Activated CD8-positive, alpha-beta memory T cell treated with anti-CD3 and anti-CD28 coated beads, Interleukin-2, amount 50 U/mL, for 48 hours (primary cell): Measurements from ENCODE around the gene CARD11.
A peak's percentile ranks its signal among the peaks of the same experiment; 100 is the strongest.

Experiments used
- DNase-seq: peaks from one replicate; pipeline ENCODE4 v3.0.0-alpha.2; 2020

CARD11 gene

DNA sequence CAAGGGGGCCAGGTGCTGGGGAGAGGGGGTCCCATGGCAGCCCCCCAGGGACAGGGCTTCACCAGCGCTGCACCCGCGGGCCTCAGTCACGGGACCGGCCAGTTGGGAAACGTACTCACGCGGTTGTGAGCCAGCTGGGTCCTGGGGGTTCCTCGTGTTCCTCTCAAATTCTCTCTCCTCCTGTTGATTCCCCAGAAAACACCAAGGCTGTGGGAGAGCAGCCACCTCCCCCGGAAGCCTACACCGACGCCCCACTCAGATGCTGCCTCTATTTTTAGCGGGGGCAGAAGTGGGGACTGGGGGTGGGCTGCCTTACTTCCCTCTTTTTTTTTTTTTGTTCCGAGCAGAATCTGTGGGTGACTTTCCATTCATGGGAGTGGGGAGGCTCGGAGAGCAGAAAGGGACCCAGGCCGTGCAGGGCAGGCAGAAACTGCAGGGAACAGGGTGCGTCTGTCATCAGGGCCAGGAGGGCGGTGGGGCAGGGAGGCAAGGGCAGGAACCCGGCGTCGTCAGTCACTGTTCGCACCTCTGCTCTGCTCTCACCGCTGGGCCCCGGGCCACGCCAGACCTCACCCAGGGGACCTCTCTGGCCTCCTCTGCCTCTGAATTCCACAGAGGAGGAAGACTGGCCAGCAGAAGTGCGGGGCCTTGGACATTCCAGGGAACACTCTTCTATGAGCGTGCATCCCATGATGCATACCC, 63.1 kb downstream of the CARD11 start:
- DNase-seq, result no peak

DNA sequence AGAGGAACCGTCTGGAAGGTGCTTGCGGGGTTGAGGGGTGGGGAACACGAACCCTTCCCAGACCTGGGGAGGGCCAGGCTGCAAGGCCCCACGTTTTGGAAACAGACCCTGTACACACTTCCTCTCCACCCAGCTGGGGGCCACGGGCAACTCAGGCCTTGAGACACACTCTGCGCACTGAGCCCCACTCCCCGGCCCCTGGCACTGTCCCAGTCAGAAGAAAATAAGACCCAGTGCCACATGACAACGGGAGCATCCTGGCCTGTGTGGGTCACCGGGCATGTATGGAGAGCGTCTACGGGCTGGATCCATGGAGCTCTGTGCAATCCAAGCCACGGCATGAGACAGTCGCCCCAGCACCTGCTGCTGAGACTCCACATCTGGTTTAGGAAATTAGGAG, 63.7 kb downstream of the CARD11 start:
- no peak for DNase-seq

DNA sequence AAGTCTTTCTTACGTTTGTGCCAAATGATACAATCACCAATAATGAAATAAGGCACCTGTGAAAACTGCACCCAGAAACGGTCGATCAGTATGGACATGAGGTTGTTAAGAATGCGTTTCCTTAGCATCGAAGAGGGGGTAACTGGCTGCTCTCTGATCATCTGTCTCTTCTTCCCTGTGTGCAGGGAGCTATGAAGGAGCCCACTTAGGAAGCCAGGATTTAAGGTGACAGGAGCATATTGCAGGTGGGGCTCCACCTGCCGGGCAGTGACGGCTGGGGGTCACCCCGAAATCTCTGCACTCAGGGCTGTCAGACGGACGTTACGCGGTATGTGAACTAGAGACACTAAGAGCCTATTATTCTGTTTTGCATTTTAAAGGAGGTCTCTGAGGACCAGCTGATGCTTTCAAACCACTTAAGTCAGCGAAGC, 64.5 kb downstream of the CARD11 start:
- no peak for DNase-seq

DNA sequence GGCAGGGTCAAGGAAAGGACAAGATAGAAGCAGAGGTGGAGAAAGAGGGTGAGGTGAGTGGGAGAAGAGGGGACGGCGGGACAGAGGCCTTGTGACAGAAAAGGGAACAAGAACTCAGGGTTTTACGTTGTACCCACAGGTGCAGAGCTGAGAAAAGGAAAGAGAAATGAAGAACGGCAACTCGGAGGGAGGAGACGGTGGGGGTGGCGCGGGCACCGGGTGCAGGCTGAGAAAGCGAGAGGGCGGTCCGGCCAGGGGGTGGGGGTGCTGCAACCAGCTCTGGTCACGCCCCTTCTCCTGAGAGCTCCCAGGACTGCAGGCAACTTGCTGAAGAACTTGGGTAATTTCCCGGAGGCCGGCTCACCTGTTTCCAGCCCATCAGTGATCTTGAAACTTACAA, 65.3 kb downstream of the CARD11 start:
- peak; percentile 87 for DNase-seq

DNA sequence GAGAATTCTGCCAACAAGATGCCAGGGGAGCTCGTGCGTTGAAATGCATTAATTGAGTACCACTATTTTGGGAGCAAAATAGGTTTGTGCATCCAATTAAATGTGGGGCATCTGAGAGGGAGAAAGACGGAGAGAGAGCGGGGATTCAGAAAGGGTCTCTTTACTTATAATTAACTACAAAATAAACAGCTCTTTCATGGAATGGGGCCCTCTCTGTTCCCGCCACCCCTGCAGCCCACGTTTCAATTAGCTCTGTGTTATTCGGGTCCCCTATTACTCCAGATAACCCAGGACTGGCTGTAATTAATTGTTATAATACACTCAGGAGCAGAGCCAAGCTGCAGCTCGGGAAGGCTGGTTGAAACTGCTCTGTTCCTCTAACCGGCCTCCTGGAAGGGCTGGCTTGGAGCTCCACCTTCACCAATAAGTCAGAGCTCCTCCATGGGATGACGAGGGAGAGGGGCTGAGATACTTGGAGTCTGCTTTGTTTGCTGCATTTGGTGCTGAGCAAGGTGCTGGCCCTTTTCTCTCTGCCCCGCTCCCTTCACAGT, 67.8 kb downstream of the CARD11 start:
- DNase-seq, result no peak

DNA sequence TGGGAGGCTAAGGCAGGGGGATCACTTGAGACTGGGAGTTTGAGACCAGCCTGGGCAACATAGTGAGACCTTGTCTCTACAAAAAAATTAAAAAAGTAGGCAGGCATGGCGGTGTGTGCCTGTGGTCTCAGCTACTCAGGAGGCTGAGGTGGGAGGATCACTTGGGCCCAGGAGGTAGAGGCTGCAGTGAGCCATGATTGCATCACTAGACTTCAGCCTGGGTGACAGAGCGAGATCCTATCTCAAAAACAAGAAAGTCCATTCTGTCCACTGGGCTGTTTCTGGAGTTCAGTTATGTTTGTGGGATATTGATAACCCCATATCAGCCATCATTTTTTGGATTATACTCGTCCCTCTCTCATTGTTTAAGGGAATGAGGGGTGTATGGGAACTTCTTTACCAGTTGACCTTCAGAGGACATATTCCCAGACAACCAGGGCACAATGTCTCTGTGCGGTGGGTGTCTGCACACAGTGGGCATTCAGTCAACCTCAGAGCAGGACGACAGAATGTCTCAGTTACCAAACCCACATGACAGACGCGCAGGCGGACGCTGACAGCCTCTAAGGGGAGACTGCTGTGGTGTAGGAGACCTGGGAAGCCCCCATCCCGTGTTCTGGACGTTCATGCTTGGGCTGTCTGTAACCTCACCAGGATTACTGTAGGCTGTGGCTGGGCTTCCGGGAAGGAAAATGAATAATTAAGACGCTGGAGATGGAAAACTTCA, 69.4 kb downstream of the CARD11 start:
- peak; percentile 47 for DNase-seq

DNA sequence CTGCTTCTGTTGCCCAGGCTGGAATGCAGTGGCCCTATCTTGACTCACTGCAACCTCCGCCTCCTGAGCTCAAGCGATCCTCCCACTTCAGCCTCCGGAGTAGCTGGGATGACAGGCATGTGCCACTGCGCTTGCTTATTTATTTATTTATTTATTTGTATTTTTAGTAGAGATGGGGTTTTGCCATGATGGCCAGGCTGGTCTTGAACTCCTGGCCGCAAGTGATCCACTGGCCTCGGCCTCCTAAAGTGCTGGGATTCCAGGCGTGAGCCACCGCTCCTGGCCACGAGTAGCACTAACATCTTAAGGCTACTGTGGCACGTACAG, 70.9 kb downstream of the CARD11 start:
- DNase-seq, result no peak

DNA sequence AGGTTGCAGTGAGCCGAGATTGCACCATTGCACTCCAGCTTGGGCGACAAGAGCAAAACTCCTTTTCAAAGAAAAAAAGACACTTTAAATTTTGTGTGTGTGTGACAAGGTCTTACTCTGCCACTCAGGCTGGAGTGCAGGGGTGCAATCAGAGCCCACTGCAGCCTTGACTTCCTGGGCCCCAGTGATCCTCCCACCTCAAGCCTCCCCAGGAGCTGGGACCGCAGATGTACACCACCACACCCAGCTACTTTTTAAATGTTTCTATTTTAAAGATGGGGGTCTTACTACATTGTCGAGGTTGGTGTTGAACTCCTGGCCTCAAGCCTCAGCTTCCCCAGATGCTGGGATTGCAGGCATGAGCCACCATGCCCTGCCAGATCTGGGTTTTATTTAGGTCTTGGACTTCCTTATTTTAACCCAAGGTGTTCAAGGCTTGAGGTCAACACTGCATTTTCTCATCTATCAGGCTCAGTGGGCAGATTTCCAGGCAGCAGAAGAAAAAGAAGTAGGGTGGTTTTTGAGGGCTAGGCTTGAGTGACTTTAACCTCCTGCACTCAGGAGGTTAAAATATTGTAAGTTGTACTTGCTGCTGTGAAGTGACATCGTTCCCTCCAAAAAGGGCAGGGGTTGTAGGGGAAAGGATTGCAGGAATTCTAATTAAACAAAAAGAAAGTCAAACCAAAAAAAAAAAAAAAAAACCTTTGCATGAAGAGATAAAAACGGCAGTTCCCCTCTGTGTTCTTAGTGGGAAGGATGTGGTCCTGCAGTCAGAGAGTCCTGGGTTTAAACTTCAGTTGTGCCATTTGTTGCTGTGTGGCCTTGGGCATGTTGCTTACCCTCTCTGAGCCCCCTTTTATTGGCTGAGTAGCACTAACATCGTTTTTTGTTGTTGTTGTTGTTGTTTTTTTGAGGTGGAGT, 71.5 kb downstream of the CARD11 start:
- DNase-seq, result peak; percentile 48

DNA sequence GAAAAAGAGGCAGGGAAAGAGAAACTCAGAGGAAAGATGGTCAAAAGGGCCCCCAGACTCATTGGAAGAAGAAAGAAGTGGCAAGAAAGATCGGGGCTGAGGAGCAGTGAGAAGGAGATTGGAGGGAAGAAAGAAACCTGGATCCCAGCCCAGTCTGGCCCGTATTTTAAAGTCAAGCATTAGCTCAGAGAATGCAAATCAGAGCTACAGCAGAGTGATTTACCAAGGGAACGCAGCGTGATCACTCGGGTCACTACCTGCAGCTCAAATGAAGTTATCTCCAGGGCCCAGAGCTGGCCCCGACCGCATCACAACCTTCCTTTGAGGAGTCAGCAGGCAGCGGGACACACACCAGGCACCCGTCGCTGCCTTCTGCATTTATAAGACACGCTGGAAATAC, 72.8 kb downstream of the CARD11 start:
- no peak for DNase-seq

DNA sequence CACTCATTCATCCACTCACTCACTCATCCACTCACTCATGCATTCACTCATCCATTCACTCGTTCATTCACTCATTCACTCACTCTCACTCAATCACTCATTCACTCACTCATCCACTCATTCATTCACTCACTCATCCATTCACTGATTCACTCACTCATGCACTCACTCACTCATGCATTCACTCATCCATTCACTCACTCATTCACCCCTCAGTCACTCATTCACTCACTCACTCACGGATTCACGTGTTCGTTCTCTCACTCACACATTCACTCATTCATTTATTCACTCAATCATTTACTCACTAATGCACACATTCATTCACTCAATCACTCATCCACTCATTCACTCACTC, 73.4 kb downstream of the CARD11 start:
- no peak for DNase-seq

DNA sequence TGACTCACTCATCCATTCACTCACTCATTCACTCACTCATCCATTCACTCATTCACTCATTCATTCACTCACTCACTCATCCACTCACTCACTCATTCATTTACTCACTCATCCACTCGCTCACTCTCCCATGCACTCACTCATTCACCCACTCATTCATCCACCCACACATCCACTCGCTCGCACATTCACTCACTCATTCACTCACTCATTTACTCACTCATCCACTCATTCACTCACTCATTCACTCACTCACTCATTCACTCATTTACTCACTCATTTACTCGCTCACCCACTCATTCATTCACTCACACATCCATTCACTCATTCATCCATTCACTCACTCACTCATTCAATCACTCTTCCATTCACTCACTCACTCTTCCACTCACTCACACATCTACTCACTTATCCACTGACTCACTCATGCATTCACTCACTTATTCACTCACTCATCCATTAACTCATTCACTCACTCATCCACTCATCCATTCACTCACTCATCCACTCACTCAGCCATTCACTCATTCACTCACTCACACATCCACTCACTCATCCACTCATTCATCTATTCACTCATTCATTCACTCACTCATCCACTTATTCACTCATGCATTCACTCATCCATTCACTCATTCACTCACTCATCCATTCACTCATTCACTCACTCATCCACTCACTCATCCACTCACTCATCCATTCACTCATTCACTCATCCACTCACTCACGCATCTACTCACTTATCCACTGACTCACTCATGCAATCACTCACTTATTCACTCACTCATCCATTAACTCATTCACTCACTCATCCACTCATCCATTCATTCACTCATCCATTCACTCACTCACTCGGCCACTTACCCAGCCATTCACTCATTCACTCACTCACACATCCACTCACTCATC, 74.0 kb downstream of the CARD11 start:
- DNase-seq, result peak; percentile 18

DNA sequence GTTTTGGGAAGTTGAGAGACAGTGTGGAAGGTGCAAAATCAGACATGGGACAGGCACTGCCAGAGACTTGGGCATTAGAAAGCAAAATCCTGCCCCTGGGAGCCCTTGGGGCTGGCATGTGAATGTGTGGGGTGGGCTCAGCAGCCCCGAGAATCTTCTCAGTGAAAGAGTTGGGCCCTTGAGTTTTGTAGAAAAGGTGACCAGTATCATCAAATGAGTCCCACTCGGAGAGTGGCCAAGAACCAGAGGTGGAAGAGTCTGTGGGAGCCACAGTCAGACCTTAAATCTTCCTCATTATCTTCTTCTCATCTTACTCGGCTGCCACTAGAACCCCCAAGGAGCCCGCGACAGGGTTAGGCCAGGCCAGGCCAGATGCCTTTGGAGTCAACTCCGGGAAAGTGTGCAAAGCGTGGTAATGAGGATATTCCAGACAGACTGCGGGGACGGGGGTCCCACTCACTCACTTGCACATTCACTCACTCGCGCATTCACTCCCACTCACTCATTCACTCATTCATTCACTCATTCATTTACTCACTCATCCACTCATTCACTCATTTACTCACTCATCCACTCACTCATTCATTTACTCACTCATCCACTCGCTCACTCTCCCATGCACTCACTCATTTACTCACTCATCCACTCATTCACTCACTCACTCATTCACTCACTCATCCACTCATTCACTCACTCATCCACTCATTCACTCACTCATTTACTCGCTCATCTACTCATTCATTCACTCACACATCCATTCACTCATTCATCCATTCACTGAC, 74.9 kb downstream of the CARD11 start:
- DNase-seq, result peak; percentile 50

DNA sequence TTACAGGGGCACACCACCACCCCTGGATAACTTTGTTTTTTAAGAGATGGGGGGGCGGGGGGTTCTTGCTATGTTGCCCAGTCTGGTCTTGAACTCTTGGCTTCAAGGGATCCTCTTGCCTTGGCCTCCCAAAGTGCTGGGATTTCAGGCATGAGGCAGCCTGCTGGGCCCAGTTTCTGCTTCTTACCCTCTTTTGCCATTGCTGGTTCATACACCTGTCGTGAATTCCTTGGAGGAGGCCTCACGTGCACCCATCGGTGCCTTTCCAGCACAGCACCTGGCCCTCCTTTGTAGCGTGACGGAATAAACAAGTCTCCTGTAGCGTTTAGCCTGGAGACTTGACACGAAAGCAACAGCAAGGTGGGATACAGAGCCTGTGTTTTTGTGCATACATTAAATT, 75.5 kb downstream of the CARD11 start:
- peak; percentile 42 for DNase-seq

DNA sequence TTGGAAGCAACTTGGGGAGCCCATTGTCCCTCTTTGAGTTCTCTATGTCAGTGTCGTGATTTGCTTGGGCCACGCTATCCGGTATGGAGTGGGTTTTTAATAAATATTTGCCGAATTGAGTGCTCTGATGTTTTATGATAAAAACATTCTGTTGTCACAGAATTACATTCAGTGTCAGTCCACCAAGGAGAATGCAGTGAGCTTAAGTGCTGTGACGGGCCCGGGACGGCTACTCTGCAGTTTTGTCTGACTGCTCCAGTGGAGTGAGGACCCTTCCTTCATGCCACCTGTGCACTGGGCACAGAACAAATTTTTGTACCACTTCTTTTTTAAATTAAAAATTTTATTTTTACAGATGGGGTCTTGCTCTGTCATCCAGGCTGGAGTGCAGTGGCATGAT, 76.0 kb downstream of the CARD11 start:
- DNase-seq, result peak; percentile 37

DNA sequence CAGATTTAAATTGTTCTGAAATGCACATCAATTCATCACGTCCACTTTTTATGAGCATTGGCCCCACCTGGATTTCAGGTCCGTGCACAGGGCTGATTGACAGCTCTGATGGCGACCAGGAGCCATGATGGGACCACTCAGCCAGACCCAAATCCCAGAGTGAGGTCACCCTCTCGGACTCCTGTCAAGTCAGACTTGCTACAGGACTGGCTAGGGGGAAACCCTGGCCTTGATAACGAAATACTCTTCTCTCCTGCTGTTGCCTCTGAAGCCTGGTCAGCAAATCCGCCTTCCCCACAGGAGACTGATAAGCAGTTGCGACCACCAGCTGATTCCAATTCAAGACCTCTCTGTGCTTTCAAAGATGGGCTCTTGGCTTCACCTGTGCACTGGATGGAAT, 76.4 kb downstream of the CARD11 start:
- DNase-seq, result no peak

DNA sequence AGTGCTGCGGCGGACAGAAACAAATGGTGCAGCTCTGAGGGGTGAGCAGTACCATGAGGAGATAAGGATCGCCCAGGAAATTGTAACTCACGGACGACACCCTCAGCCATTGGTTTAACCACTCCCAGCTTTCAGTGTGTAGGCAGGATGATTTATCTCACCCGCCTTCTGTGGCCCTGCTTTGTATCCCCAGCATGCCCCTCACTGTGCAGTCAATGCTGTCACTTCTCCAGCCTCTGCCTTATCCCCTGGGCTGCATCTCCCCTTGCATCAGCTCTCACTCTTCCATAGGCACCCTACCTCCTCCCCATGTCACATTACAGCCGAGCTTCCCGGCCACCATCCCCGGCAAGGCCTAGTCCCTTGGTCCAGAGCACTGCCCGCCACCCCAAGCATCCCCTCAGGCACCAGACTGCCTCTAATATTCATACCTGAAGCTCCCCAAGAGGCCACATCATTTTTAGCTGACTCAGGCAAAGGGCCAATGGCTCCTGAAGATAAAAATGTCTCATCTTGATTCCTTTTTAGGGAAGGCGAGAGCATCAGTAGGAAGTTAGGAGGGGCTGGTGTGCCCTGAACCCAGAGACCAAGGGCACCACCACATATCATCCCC, 77.1 kb downstream of the CARD11 start:
- peak; percentile 51 for DNase-seq

DNA sequence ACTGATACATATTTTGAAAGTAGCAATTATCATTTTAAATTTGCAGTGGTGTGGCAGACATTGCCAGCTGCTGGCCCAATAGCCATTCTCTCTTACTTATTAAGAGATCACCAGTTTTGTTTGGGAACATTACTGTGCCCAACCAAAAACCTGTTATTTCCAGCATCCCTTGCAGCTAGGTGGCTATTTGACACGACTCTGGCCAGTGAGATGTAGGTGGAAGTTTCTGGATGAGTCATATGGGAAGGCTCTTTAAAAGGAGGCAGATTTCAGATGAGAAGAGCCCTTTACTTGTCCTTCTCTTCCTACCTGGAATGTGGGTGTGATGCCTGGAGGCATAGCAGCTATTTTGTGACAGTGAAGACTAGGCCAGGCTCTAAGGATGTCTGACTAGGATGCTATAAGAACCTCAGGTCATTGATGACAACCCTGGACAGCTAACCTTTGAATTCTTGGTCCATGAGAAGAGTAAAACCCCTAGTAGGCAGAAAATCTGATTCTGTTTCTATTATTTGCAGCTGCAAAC, 77.9 kb downstream of the CARD11 start:
- peak; percentile 22 for DNase-seq

DNA sequence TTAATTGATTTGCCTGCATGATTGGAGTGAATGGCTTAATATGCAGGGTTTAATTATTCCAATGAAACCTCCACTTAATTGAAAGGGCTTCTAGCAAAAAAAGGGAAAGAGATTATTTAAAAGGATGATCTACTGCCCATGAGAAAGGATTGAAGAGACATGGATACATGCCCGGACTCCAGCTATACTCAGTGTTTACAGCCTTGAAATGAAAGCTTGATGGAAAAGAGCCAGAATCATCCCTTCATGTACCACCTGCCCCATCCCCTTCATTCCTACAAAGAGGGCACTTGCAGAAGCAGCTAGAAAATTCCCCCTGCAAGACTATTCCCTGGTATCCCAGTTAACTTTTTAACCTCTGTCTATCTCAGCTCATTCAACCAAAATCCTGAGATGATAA, 78.4 kb downstream of the CARD11 start:
- no peak for DNase-seq

DNA sequence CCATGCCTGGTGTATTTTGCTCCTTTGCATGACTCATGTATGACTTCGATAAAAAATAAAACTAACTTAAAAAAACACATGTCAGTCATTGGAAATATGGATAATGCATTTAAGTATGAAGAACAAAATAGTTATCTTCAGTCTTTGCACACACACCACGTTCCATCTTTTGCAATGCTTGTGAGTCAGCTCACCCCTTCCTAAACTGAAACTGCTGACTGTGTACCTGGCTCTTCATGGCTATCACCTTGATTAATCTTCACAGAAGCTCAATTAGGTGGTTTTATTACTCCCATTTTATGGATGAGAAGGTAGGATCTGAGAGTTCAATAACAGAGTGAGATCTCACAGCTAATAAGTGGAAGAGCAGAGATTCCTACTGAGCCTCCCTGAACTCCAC, 79.5 kb downstream of the CARD11 start:
- no peak for DNase-seq

DNA sequence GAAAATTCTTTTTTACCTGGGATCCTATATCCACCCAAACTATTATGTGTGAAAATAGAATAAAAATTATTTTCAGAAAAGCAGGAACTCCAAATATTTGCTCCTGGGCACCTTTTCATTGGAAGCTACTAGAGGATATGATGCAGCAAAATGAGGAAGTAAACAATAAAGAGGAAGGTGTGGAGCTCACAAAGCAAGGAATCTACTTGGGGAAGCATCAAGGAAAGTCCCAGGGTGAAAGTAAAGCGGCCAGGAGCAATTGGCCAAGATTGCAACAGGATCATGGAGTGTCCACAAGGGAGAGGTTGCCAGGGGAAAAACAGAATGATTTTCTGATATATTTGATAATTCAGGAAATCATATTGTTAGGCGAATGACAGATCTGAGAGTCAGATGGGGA, 80.8 kb downstream of the CARD11 start:
- DNase-seq, result no peak
